Panc1 (cell line): ENCODE measurements around the gene CCDC167.

Experiments
- POLR2AphosphoS5 ChIP-seq: IDR thresholded peaks from 2 replicates; pipeline ENCODE4 v1.6.1; 2012; ENCODE audit warnings: mild to moderate bottlenecking, low read depth, low read length, moderate library complexity
- SIN3A ChIP-seq: IDR thresholded peaks from 2 replicates; pipeline ENCODE4 v1.6.1; 2012; ENCODE audit warnings: low read depth, mild to moderate bottlenecking, low read length, moderate library complexity, borderline replicate concordance; ENCODE audit not compliant: insufficient read depth
- TF ChIP-seq, protein P1 (sequence below): fragments of 450-650 bp; IDR thresholded peaks from 2 replicates; pipeline ENCODE4 v1.5.1; 2017; ENCODE audit warnings: mild to moderate bottlenecking
- TF ChIP-seq, protein P2 (sequence below), 2 experiments: IDR thresholded peaks; 2 replicates each; pipeline ENCODE4 v1.6.1; 2011 to 2012; ENCODE audit warnings: low read depth in 2 of 2, control low read depth in 1 of 2, low read length in 1 of 2, mild to moderate bottlenecking in 1 of 2, moderate library complexity in 1 of 2; ENCODE audit not compliant: insufficient read depth in 1 of 2

DNA sequence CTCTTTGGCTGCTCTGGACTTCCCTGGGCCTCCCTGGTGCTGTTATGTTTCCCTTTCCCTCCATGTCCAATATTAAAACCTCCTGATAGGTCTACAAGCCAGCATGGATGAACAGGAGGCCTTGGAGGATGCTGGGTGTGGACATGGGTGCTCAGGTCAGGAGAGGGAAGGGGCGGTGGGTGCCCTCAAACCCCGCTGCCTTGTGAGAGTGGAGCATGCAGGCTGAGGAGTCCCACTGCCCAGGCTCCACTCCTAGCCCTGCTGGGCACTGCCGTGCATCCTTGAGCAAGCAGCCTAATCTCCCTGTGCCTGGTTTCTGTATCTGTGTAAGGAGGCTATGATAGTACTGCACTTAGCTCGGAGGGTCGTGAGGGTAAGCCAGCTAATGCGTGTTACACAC lies 18.4 kb upstream of the CCDC167 start:
- TF ChIP-seq, protein P1, sequence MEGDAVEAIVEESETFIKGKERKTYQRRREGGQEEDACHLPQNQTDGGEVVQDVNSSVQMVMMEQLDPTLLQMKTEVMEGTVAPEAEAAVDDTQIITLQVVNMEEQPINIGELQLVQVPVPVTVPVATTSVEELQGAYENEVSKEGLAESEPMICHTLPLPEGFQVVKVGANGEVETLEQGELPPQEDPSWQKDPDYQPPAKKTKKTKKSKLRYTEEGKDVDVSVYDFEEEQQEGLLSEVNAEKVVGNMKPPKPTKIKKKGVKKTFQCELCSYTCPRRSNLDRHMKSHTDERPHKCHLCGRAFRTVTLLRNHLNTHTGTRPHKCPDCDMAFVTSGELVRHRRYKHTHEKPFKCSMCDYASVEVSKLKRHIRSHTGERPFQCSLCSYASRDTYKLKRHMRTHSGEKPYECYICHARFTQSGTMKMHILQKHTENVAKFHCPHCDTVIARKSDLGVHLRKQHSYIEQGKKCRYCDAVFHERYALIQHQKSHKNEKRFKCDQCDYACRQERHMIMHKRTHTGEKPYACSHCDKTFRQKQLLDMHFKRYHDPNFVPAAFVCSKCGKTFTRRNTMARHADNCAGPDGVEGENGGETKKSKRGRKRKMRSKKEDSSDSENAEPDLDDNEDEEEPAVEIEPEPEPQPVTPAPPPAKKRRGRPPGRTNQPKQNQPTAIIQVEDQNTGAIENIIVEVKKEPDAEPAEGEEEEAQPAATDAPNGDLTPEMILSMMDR: no peak
- TF ChIP-seq POLR2AphosphoS5: no peak
- TF ChIP-seq, protein P2, sequence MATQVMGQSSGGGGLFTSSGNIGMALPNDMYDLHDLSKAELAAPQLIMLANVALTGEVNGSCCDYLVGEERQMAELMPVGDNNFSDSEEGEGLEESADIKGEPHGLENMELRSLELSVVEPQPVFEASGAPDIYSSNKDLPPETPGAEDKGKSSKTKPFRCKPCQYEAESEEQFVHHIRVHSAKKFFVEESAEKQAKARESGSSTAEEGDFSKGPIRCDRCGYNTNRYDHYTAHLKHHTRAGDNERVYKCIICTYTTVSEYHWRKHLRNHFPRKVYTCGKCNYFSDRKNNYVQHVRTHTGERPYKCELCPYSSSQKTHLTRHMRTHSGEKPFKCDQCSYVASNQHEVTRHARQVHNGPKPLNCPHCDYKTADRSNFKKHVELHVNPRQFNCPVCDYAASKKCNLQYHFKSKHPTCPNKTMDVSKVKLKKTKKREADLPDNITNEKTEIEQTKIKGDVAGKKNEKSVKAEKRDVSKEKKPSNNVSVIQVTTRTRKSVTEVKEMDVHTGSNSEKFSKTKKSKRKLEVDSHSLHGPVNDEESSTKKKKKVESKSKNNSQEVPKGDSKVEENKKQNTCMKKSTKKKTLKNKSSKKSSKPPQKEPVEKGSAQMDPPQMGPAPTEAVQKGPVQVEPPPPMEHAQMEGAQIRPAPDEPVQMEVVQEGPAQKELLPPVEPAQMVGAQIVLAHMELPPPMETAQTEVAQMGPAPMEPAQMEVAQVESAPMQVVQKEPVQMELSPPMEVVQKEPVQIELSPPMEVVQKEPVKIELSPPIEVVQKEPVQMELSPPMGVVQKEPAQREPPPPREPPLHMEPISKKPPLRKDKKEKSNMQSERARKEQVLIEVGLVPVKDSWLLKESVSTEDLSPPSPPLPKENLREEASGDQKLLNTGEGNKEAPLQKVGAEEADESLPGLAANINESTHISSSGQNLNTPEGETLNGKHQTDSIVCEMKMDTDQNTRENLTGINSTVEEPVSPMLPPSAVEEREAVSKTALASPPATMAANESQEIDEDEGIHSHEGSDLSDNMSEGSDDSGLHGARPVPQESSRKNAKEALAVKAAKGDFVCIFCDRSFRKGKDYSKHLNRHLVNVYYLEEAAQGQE (IDR thresholded peaks at IDR 0.05; ENCODE audit: insufficient read depth in 1 of 2, low read depth in 2 of 2, low read length in 1 of 2): no peak
- TF ChIP-seq SIN3A: no peak
